Mucosa of rectum (tissue), 2 donors: ENCODE measurements around the gene HIVEP1.

Experiments
- H3K27ac ChIP-seq, 2 donors: one replicate each; pipeline ENCODE4 v1.7.0; 2013; ENCODE audit warnings: inconsistent platforms in 2 of 2, low read depth in 2 of 2, low read length in 2 of 2
- H3K27me3 ChIP-seq, 2 donors: one replicate each; pipeline ENCODE4 v1.7.0; 2013; ENCODE audit warnings: low read length in 2 of 2; ENCODE audit not compliant: control insufficient read depth in 2 of 2, insufficient read depth in 2 of 2
- H3K36me3 ChIP-seq, 2 donors: one replicate each; pipeline ENCODE4 v1.7.0; 2013; ENCODE audit warnings: low read length in 2 of 2; ENCODE audit not compliant: control insufficient read depth in 2 of 2, insufficient read depth in 2 of 2
- H3K4me1 ChIP-seq, 2 donors: one replicate each; pipeline ENCODE4 v1.7.0; 2013; ENCODE audit warnings: low read length in 2 of 2, mild to moderate bottlenecking in 1 of 2; ENCODE audit not compliant: control insufficient read depth in 2 of 2, insufficient read depth in 2 of 2
- H3K4me3 ChIP-seq, 2 donors: one replicate each; pipeline ENCODE4 v1.7.0; 2013; ENCODE audit warnings: low read length in 2 of 2
- H3K9ac ChIP-seq, 2 donors: one replicate each; pipeline ENCODE4 v1.7.0; 2013; ENCODE audit warnings: low read length in 2 of 2, low read depth in 1 of 2, mild to moderate bottlenecking in 1 of 2
- H3K9me3 ChIP-seq, 2 donors: one replicate each; pipeline ENCODE4 v1.7.0; 2013; ENCODE audit warnings: low read length in 2 of 2; ENCODE audit not compliant: control insufficient read depth in 2 of 2
- donor health status: healthy.
- donor health status: Normal muscosa, but diverticular disease.

HIVEP1 gene

DNA sequence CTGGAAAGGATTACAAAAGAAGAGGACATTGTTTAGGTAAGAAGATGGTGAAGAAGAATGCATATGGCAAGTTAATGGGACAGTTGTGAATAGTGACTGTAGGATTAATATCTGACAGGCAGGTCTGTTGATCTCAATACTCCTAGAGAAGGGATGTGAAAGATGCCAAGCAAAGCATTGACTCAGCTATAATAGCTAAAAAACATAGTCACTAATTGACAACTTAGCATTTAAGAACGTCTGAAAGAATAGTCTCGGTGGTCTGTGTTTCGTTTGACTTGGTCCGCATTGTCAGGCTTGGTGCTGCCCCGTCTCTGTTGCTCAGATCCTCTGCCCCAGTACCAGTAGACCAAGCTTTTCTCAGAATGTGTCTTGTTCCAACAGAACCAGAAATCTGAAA lies 65.9 kb downstream of the HIVEP1 start:
- Histone ChIP-seq H3K4me1 (no peaks in the 10 kb centered on the region), H3K4me3 (no peak overlapping the region), H3K9me3 (no peaks in the 10 kb centered on the region), H3K27me3 (no peaks in the 10 kb centered on the region), H3K36me3 (no peaks in the 10 kb centered on the region), H3K9ac (no peak overlapping the region), H3K27ac (no peak overlapping the region)

DNA sequence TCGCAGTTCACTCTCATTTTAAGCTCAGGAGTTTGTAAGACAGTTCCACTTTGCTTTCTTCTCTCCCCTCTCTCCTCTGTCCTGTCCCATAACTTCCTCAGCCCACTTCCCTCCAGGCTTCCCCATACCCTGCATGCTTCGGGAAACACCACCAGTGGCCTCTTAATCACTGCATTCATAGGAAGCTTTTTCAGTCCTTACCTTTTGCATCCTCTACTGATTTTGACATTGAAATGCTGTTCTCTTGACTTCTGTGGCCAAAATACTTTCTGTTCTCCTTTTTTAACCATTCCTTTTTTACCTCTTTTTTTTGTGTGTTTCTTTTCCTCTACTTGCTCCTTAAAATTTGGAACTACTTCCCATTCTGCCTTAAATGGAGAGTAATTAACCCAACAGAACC lies 69.7 kb downstream of the HIVEP1 start:
- Histone ChIP-seq H3K4me3 (no peak overlapping the region), H3K9ac (no peak overlapping the region), H3K36me3 (no peaks in the 10 kb centered on the region), H3K4me1 (no peaks in the 10 kb centered on the region), H3K27ac (no peak overlapping the region), H3K27me3 (no peaks in the 10 kb centered on the region), H3K9me3 (no peaks in the 10 kb centered on the region)

DNA sequence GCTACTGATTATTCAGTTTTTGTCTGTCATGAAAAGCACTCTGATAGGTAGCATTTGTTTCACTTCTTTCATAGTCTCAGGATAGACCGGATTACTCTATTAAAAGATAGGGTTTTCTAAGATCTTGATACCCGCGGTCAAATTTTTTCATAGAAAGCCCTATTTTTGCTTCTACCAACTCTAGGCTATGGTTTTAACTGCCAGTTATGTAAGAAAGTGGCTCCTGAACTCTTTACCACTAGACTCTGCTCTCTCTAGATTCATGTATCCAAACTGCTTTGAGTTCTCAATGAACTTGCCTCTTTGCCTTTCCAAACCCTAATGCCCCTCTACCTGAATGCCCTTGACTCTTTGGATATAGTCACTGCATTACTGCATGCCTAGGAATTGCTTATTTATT lies 70.3 kb downstream of the HIVEP1 start:
- H3K9ac ChIP-seq, result no peak overlapping the region
- H3K27me3 ChIP-seq, result no peaks in the 10 kb centered on the region
- H3K4me3 ChIP-seq, result no peak overlapping the region
- no peaks in the 10 kb centered on the region for H3K4me1 ChIP-seq
- no peaks in the 10 kb centered on the region for H3K36me3 ChIP-seq
- no peak overlapping the region for H3K27ac ChIP-seq
- no peaks in the 10 kb centered on the region for H3K9me3 ChIP-seq

DNA sequence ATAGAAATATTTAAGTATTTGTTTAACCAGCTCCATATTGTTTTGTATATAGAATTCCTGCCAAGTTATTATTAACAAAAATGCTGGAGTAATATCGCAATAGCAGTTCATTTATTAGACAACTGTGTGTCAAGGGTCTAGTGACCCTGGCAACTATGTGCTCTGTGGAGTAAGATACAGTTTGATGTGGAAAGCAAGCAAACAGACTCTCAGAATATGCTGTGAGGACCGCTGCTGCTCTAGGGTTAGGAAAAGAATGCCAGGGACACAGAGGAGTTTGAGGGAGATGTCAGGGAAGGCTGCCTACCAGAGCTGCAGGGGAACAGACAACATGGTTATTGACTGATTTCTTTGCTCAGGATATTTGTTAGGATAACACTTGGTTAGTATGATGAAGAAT lies 71.2 kb downstream of the HIVEP1 start:
- H3K4me1 ChIP-seq, result no peaks in the 10 kb centered on the region
- H3K9ac ChIP-seq, result no peak overlapping the region
- no peak overlapping the region for H3K27ac ChIP-seq
- H3K36me3 ChIP-seq, result no peaks in the 10 kb centered on the region
- H3K27me3 ChIP-seq, result no peaks in the 10 kb centered on the region
- no peak overlapping the region for H3K4me3 ChIP-seq
- H3K9me3 ChIP-seq, result no peaks in the 10 kb centered on the region

DNA sequence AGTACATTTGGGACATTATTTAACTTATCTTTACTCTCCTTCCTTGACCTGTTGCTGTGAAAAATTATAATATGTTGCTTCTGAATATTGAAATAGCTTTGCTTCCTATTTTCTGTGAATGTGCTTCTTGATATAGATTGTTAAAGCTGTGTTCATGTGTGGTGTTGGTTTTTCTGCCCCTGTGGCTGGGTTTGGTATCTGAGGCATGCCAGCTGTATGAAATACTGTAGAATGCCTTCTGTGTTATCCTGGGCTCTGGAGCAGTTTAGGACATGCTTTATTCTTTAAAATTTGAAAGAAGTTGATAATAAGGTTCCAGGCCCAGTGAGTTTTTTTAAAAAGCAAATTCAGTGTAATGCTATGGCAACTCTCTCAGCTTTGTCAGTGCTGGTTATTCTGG lies 71.7 kb downstream of the HIVEP1 start:
- no peak overlapping the region for H3K4me3 ChIP-seq

DNA sequence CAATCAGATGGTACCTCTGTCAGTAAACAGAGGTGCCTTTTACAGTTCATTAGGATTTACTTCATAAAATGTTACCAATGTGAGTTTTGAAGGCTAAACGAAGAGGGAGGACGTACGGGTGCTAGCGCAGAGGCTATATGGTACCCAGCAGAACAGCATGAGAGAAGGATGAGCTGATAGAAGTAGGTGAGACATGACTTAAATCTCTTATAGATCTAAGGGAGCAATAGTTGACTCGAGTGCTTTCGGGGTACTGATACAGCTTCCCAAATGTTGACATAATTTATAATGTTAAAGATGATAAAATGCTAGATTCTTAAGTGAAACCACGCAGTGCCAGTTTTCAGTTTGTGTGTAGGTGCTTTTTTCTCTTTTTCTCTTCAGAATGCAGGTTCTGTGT lies 72.6 kb downstream of the HIVEP1 start:
- H3K4me1 ChIP-seq, result no peaks in the 10 kb centered on the region
- no peak overlapping the region for H3K27ac ChIP-seq
- no peak overlapping the region for H3K4me3 ChIP-seq
- no peaks in the 10 kb centered on the region for H3K27me3 ChIP-seq
- H3K9ac ChIP-seq, result no peak overlapping the region
- H3K36me3 ChIP-seq, result no peaks in the 10 kb centered on the region
- no peaks in the 10 kb centered on the region for H3K9me3 ChIP-seq

More for the DNA sequence above, 71.7 kb downstream of the HIVEP1 start:
- Histone ChIP-seq H3K36me3 (no peaks in the 10 kb centered on the region), H3K9ac (no peak overlapping the region), H3K27me3 (no peaks in the 10 kb centered on the region), H3K27ac (no peak overlapping the region), H3K4me1 (no peaks in the 10 kb centered on the region), H3K9me3 (no peaks in the 10 kb centered on the region)

DNA sequence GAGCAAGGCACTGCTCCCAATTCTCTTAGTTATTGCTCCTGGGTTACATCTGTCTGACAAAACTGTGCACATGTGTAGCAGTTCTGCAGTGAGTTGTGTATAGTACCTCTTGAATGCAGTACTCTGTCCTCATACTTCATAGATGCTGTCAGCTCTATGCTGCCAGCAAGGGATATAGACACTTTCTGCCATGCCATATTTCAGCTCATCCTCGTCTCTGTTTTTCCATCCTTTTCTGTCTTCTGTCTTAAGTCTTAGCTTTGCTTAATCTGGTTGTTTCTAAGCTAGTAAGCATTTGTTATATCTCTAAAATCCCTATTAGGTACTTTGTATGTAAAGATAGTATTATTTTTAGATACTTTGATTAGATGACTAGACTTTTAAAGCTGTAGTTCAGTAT lies 76.4 kb downstream of the HIVEP1 start:
- Histone ChIP-seq H3K27ac (no peak overlapping the region), H3K4me1 (no peaks in the 10 kb centered on the region), H3K36me3 (no peaks in the 10 kb centered on the region), H3K27me3 (no peaks in the 10 kb centered on the region), H3K9ac (no peak overlapping the region), H3K4me3 (no peak overlapping the region), H3K9me3 (no peaks in the 10 kb centered on the region)

DNA sequence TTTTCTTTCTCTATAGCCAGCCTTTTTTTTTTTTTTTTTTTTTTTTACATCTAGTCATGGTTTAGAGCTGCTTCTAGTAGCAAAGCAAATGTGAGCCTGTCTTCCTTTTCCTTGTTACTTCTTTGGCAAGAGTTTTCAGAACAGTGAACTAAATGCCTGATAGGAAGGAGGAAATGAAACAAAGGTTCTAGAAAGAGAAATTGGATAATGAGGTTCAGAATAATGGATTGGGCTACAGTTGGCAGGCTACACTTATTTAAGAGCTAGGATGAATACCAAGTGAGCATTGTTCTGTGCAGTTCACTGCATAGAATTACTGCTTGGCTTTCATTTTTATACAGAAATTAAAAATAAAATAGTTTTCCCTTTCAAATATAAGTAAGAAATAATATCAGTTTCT lies 78.6 kb downstream of the HIVEP1 start:
- no peaks in the 10 kb centered on the region for H3K27me3 ChIP-seq
- H3K4me3 ChIP-seq, result no peak overlapping the region
- no peaks in the 10 kb centered on the region for H3K36me3 ChIP-seq
- H3K4me1 ChIP-seq, result peaks cover 0 to 3% of the 10 kb centered on the region in 2 donors
- H3K9me3 ChIP-seq, result no peaks in the 10 kb centered on the region
- H3K27ac ChIP-seq, result no peak overlapping the region
- no peak overlapping the region for H3K9ac ChIP-seq

DNA sequence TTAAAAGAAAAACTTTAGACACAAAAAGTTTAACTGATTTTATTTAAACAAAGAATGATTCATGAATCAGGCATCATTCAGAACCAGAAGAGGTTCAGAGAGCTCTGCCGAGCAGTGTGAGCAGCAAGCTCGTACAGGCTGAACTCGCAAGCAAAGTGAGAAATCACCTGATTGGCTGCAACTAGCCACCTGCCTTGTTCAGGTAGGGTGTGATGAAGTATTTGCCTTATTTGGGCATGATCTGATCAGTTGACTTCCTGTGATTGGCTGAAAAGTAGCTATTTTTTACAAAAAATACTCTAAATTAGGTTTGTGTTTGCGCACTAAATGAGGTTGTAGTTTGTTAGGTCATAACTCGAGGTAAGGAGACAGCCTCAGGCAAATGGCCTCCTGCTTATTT lies 80.7 kb downstream of the HIVEP1 start:
- no peaks in the 10 kb centered on the region for H3K36me3 ChIP-seq
- H3K4me3 ChIP-seq, result no peak overlapping the region
- H3K27ac ChIP-seq, result no peak overlapping the region
- no peaks in the 10 kb centered on the region for H3K27me3 ChIP-seq
- H3K9me3 ChIP-seq, result no peaks in the 10 kb centered on the region
- H3K4me1 ChIP-seq, result peaks cover 0 to 3% of the 10 kb centered on the region in 2 donors
- H3K9ac ChIP-seq, result no peak overlapping the region

DNA sequence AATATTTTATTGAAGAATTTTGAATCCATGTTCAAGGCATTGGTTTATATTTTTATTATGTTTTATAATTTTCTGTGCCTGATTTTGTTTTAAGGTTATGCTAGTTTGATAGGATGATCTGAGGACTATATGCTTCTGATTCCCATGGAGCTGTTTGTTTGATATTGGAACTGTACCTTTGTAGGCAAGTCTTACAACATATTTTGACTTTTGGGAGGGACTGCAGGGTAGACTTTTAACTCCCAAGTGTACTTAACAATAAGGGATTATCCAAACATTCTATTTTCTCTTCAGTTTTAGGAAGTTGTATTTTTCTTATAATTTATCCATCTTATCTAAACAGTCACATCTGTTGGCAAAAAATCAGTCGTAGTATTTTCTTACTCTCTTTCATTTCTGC lies 82.6 kb downstream of the HIVEP1 start:
- Histone ChIP-seq H3K27me3 (no peaks in the 10 kb centered on the region), H3K4me1 (peaks cover 0 to 3% of the 10 kb centered on the region in 2 donors), H3K9ac (no peak overlapping the region), H3K4me3 (no peak overlapping the region), H3K36me3 (no peaks in the 10 kb centered on the region), H3K27ac (no peak overlapping the region), H3K9me3 (no peaks in the 10 kb centered on the region)

DNA sequence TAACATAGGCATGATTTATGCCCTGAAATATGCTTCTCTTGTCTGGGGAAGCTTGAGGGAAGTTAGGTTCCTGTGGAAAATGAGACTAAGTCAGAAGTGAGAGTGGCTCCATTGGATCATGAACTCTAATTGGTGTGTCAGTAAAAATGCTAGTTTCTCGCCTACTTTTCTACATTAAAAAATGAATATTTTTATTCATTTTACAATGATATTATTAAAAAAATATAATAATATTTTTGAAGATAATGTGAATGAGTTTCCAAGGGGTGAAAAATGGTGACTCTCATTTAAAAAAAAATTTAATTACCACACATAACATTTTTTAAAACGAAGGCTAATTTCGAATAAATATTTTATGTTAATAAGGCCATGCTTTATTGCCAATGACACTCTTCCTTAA lies 84.2 kb downstream of the HIVEP1 start:
- Histone ChIP-seq H3K9ac (no peak overlapping the region), H3K36me3 (no peaks in the 10 kb centered on the region), H3K4me3 (no peak overlapping the region), H3K27me3 (no peaks in the 10 kb centered on the region), H3K4me1 (peaks cover 0 to 3% of the 10 kb centered on the region in 2 donors), H3K9me3 (no peaks in the 10 kb centered on the region), H3K27ac (no peak overlapping the region)
